IMR-90 (cell line): ENCODE data around the gene TGFB2. TPM values are rescaled to one million over a fixed set of nuclear protein-coding genes. Genes with fewer than 3 reads are reported as not detected.

Source experiments
- ATAC-seq: fragments of 200-7000 bp; cut with Tn5 transposase; 2 replicates; pipeline ENCODE4 v1.9.1; 2020; ENCODE audit warnings: low read depth, mild to moderate bottlenecking, moderate library complexity
- BruUV-seq: library from RNA; stranded (reverse); fragments of 400-500 nt; replicated peaks from 2 replicates; lab custom pipeline; 2021; lab: Mats Ljungman, UMichigan
- CTCF ChIA-PET: fragments of 300-600 bp; formaldehyde crosslinking; extraction: SDS; loops from one replicate; lab custom pipeline; 2021; ENCODE audit warnings: antibody characterized with exemption; lab: Yijun Ruan, JAX
- POLR2A ChIA-PET: fragments of 300-600 bp; sonication (Branson Sonifier 250); formaldehyde crosslinking; loops from one replicate; lab custom pipeline; 2022; ENCODE audit warnings: antibody characterized with exemption; ENCODE audit not compliant: unreplicated experiment; lab: Charles Lee
- DNase-seq: peaks from one replicate; pipeline ENCODE4 v3.0.0; 2013
- H2AFZ ChIP-seq: replicated peaks from 2 replicates; pipeline ENCODE3; 2013; ENCODE audit warnings: low read length, mild to moderate bottlenecking; ENCODE audit not compliant: poor library complexity
- H2AK5ac ChIP-seq: 2 replicates; pipeline ENCODE4 v1.6.1; 2013; ENCODE audit warnings: low read depth, low read length, inconsistent platforms
- H2AK9ac ChIP-seq: replicated peaks from 2 replicates; pipeline ENCODE3; 2013; ENCODE audit warnings: mild to moderate bottlenecking, low read depth, low read length, moderate library complexity; ENCODE audit not compliant: poor library complexity
- H2BK120ac ChIP-seq: 2 replicates; pipeline ENCODE4 v1.6.1; 2013; ENCODE audit warnings: low read depth, low read length, inconsistent platforms
- H2BK15ac ChIP-seq: 3 replicates; pipeline ENCODE4 v1.6.1; 2013; ENCODE audit warnings: low read depth, low read length, inconsistent platforms
- H2BK20ac ChIP-seq: 2 replicates; pipeline ENCODE4 v1.6.1; 2013; ENCODE audit warnings: low read depth, mild to moderate bottlenecking, inconsistent platforms, low read length, moderate library complexity
- H2BK5ac ChIP-seq: 2 replicates; pipeline ENCODE4 v1.6.1; 2013; ENCODE audit warnings: mild to moderate bottlenecking, low read depth, low read length, inconsistent platforms; ENCODE audit not compliant: poor library complexity, severe bottlenecking
- H3K14ac ChIP-seq: replicated peaks from 2 replicates; pipeline ENCODE4 v1.6.1; 2013; ENCODE audit warnings: low read depth, low read length, inconsistent platforms
- H3K18ac ChIP-seq: 2 replicates; pipeline ENCODE4 v1.6.1; 2013; ENCODE audit warnings: low read depth, low read length, control low read depth
- H3K23ac ChIP-seq: 2 replicates; pipeline ENCODE4 v1.6.1; 2013; ENCODE audit warnings: low read depth, low read length, inconsistent platforms
- H3K27ac ChIP-seq: 2 replicates; pipeline ENCODE4 v1.5.1; 2013; ENCODE audit warnings: mild to moderate bottlenecking, control low read depth, low read length; ENCODE audit not compliant: insufficient read depth
- H3K27me3 ChIP-seq: 2 replicates; pipeline ENCODE4 v1.6.1; 2013; ENCODE audit warnings: low read length; ENCODE audit not compliant: control insufficient read depth, insufficient read depth
- H3K36me3 ChIP-seq: 2 replicates; pipeline ENCODE4 v1.6.1; 2013; ENCODE audit warnings: low read length, mixed read lengths; ENCODE audit not compliant: control insufficient read depth, insufficient read depth
- H3K4ac ChIP-seq: 2 replicates; pipeline ENCODE4 v1.6.1; 2013; ENCODE audit warnings: low read depth, low read length, inconsistent platforms
- H3K4me1 ChIP-seq: 2 replicates; pipeline ENCODE4 v1.6.1; 2013; ENCODE audit warnings: low read length, mixed read lengths; ENCODE audit not compliant: control insufficient read depth, insufficient read depth
- H3K4me2 ChIP-seq: 2 replicates; pipeline ENCODE4 v1.6.1; 2013; ENCODE audit warnings: low read depth, mild to moderate bottlenecking, control low read depth, low read length, moderate library complexity
- H3K4me3 ChIP-seq: 2 replicates; pipeline ENCODE4 v1.5.1; 2013; ENCODE audit warnings: low read depth, mild to moderate bottlenecking, control low read depth, low read length, moderate library complexity; ENCODE audit not compliant: insufficient read depth
- H3K56ac ChIP-seq: 2 replicates; pipeline ENCODE4 v1.6.1; 2013; ENCODE audit warnings: low read length, inconsistent platforms; ENCODE audit not compliant: insufficient read depth; ENCODE audit errors: extremely low read depth
- H3K79me1 ChIP-seq, 2 experiments: 2 replicates each; pipeline ENCODE4 v1.6.1; 2013; ENCODE audit warnings: low read length in 2 of 2, inconsistent platforms in 1 of 2, low read depth in 1 of 2
- H3K9ac ChIP-seq: 2 replicates; pipeline ENCODE4 v1.6.1; 2013; ENCODE audit warnings: low read depth, low read length, control low read depth
- H3K9me1 ChIP-seq: 2 replicates; pipeline ENCODE4 v1.6.1; 2013; ENCODE audit warnings: low read length, inconsistent platforms; ENCODE audit not compliant: insufficient read depth
- H3K9me3 ChIP-seq: 2 replicates; pipeline ENCODE4 v1.6.1; 2013; ENCODE audit warnings: low read length; ENCODE audit not compliant: control insufficient read depth, insufficient read depth
- H4K20me1 ChIP-seq: 2 replicates; pipeline ENCODE4 v1.6.1; 2013; ENCODE audit warnings: low read length, inconsistent platforms; ENCODE audit not compliant: insufficient read depth
- H4K5ac ChIP-seq: 2 replicates; pipeline ENCODE4 v1.6.1; 2013; ENCODE audit warnings: mild to moderate bottlenecking, low read depth, low read length, control low read depth
- H4K8ac ChIP-seq, 2 experiments: 2 replicates each; pipeline ENCODE4 v1.6.1; 2013; ENCODE audit warnings: low read depth in 2 of 2, low read length in 2 of 2, control low read depth in 1 of 2, inconsistent platforms in 1 of 2
- H4K91ac ChIP-seq: 2 replicates; pipeline ENCODE4 v1.6.1; 2013; ENCODE audit warnings: low read depth, low read length, inconsistent platforms; ENCODE audit not compliant: insufficient read depth
- BHLHE40 ChIP-seq: fragments of 150-350 bp; IDR thresholded peaks from 2 replicates; pipeline ENCODE4 v1.6.1; 2016; ENCODE audit warnings: mild to moderate bottlenecking, low read depth, low read length
- CEBPB ChIP-seq: IDR thresholded peaks from 2 replicates; pipeline ENCODE4 v1.6.1; 2012; ENCODE audit warnings: low read depth, low read length, improper control_type of control experiment
- WGBS, 2 experiments: methylation state at CpG; one replicate each; pipeline versions ENCODE4 v1.1.5 to v1.1.7; 2013; ENCODE audit warnings: missing lambda C conversion rate in 2 of 2; ENCODE audit not compliant: insufficient read length in 1 of 2; ENCODE audit errors: extremely low coverage in 2 of 2; 5-methylcytosine and 5-hydroxymethylcytosine counted together
- dilution Hi-C: fragments of 300-500 bp; cut with HindIII; formaldehyde crosslinking; loops from one replicate; pipeline ENCODE4 v1.14.3; 2018; ENCODE audit warnings: low sequenced_read_pairs; ENCODE audit not compliant: unreplicated experiment
- in situ Hi-C: fragments of 300-500 bp; cut with MboI; formaldehyde crosslinking; loops from 3 replicates; pipeline ENCODE4 v1.14.3; 2019; ENCODE audit warnings: low sequenced_read_pairs, inconsistent platforms, mixed read lengths
- intact Hi-C: fragments of 100-400 bp; cut with micrococcal nuclease; formaldehyde crosslinking; loops from 2 replicates; pipeline ENCODE4 v1.10.0; 2022
- polyA plus RNA-seq, 3 experiments: library from polyadenylated mRNA; depleted of rRNA; stranded (reverse); fragments of >200 nt; gene quantifications; 2 replicates each; pipeline ENCODE4 v1.2.3, GENCODE V29; 2012; ENCODE audit warnings: low replicate concordance in 1 of 3
- total RNA-seq: library from RNA; depleted of rRNA; stranded (reverse); fragments of >200 nt; gene quantifications from 2 replicates; pipeline ENCODE4 v1.2.3, GENCODE V29; 2012

TGFB2 gene
- total and polyA plus RNA-seq, 2 of the 4 experiments (the other 2 are of a cell fraction): 3.7 to 3.8 TPM

- ChIA-PET POLR2A (no interaction called here), CTCF (no interaction called here)
- intact Hi-C loops: loop anchor here (2.0 kb wide), 1 partner anchor 130 kb away; no protein-coding TSS in a partner anchor
Measured at GRCh38 chr1:218350801-218351266, 5.7 kb downstream of the TGFB2 start.

More at GRCh38 chr1:218350801-218351266, 5.7 kb downstream of the TGFB2 start:
- Histone ChIP-seq H3K36me3 (no peaks in the 10 kb centered on the region; the same call in 1 of the 2 replicates), H3K23ac (peak overlapping the region; percentile 36), H3K9me3 (no peaks in the 10 kb centered on the region), H3K18ac (peak overlapping the region; percentile 92), H4K91ac (0 out of 2 replicates have a peak overlapping the region, but pooled peaks have one; percentile 0), H3K14ac (peak overlapping the region; percentile 24), H2BK20ac (peak overlapping the region; percentile 45; the same call in 1 of the 2 replicates), H3K4me2 (peak overlapping the region; percentile 88), H2BK120ac (peak overlapping the region; percentile 87), H3K9ac (peak overlapping the region; percentile 39; the same call in 1 of the 2 replicates), H3K4me1 (peaks cover 6% of the 10 kb centered on the region), H2BK5ac (peak overlapping the region; percentile 94), H2BK15ac (no peak overlapping the region; the same call in 2 of the 3 replicates), H4K5ac (peak overlapping the region; percentile 45; the same call in 1 of the 2 replicates), H3K79me1 (peaks cover 13 to 20% of the 10 kb centered on the region in 2 experiments), H4K20me1 (no peaks in the 10 kb centered on the region), H3K4ac (peak overlapping the region; percentile 88; the same call in 1 of the 2 replicates), H3K4me3 (peak overlapping the region; percentile 61; the same call in 1 of the 2 replicates), H3K9me1 (peaks cover 7% of the 10 kb centered on the region; the same call in 1 of the 2 replicates), H2AK9ac (no peak overlapping the region), H3K56ac (no peak overlapping the region), H4K8ac (peak overlapping the region; percentile 1 to 25; a peak in 1 of 4 replicates), H3K27ac (peak overlapping the region; percentile 48; the same call in 1 of the 2 replicates), H3K27me3 (no peaks in the 10 kb centered on the region), H2AFZ (no peak overlapping the region), H2AK5ac (no peak overlapping the region)
- BruUV-seq: no TSS peak
- dilution Hi-C loops: no loop called here
- in situ Hi-C loops: no loop called here
- ATAC-seq: peak; percentile 6
- TF ChIP-seq CEBPB: peak; percentile 81
- no peak for TF ChIP-seq BHLHE40
- DNase-seq: peak; percentile 89
- no CpG with 5 or more reads among the region's 2 CpGs for WGBS, 2 experiments
